ENCODE measurements around the gene LAMA2. TPM values are rescaled to one million over a fixed set of nuclear protein-coding genes. Genes with fewer than 3 reads are reported as not detected.
"Not testable (repeated sequence)": the region's sequence is repeated elsewhere in the genome, so short reads cannot be mapped to it uniquely, and the experiment has no call there.

Gene LAMA2
- total and polyA plus RNA-seq, 7 donors = 0.46 to 131 (median 59.6) TPM

DNA sequence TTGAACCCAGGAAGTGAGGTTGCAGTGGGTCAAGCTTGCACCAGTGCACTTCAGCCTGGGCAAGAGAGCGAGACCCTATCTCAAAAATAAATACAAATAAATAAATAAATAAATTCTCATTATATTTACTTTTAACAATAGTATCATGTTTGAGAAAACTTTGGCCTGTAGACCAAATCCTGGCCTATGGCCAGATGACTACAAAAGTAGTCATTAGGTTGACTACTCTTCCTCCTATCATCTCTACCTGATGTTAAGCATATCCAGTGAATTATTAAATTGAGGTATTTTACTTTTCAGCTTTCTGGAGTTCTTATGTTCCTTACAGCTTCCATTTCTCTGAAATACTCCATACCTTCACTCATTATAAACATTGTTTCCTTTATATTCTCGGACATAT lies 280.6 kb downstream of the LAMA2 start:
- no peak for TF ChIP-seq POLR2AphosphoS5 (IDR thresholded peaks at IDR 0.05)
- TF ChIP-seq POLR2A (IDR thresholded peaks at IDR 0.05) = no peak
- TF ChIP-seq, protein P1, sequence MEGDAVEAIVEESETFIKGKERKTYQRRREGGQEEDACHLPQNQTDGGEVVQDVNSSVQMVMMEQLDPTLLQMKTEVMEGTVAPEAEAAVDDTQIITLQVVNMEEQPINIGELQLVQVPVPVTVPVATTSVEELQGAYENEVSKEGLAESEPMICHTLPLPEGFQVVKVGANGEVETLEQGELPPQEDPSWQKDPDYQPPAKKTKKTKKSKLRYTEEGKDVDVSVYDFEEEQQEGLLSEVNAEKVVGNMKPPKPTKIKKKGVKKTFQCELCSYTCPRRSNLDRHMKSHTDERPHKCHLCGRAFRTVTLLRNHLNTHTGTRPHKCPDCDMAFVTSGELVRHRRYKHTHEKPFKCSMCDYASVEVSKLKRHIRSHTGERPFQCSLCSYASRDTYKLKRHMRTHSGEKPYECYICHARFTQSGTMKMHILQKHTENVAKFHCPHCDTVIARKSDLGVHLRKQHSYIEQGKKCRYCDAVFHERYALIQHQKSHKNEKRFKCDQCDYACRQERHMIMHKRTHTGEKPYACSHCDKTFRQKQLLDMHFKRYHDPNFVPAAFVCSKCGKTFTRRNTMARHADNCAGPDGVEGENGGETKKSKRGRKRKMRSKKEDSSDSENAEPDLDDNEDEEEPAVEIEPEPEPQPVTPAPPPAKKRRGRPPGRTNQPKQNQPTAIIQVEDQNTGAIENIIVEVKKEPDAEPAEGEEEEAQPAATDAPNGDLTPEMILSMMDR (IDR thresholded peaks at IDR 0.05) = no peak
- TF ChIP-seq EP300 (IDR thresholded peaks at IDR 0.05) = no peak
- Histone ChIP-seq H3K9me3 (no peaks in the 10 kb centered on the region), H3K4me3 (no peak overlapping the region), H3K36me3 (no peaks in the 10 kb centered on the region), H3K27me3 (no peaks in the 10 kb centered on the region), H3K27ac (no peak overlapping the region), H3K4me1 (no peaks in the 10 kb centered on the region)
- DNase-seq = no peak
- WGBS, 2 donors = 91 to 94% methylated on average over 2 of the region's 2 CpGs
- intact Hi-C loops (cut with DNase I) = no loop called here

DNA sequence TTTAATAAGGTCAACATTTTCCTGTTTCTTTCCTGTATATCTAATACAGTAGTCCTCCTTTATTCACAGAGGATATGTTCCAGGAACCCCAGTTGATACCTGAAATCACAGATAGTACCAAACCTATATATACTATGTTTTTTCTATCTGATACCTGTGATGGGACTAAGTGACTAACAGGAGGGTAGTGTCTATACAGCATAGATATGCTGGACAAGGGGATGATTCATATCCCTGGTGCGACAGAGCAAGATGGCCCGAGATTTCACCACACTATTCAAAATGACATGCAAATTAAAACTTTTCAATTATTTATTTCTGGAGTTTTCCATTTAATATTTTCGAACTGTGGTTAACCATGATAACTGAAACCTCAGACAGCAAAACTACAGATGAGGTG lies 281.1 kb downstream of the LAMA2 start:
- WGBS, 2 donors = 92 to 95% methylated on average over 3 of the region's 3 CpGs
- DNase-seq = no peak

DNA sequence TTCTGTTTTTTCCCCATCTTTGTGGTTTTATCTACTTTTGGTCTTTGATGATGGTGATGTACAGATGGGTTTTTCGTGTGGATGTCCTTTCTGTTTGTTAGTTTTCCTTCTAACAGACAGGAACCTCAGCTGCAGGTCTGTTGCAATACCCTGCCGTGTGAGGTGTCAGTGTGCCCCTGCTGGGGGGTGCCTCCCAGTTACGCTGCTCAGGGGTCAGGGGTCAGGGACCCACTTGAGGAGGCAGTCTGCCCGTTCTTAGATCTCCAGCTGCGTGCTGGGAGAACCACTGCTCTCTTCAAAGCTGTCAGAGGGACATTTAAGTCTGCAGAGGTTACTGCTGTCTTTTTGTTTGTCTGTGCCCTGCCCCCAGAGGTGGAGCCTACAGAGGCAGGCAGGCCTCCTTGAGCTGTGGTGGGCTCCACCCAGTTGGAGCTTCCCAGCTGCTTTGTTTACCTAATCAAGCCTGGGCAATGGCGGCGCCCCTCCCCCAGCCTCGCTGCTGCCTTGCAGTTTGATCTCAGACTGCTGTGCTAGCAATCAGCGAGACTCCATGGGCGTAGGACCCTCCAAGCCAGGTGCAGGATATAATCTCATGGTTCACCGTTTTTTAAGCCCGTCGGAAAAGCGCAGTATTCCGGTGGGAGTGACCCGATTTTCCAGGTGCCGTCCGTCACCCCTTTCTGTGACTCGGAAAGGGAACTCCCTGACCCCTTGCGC lies 289.5 kb downstream of the LAMA2 start:
- H3K27ac ChIP-seq; H3K9me3 ChIP-seq; intact Hi-C loops (cut with DNase I); H3K4me3 ChIP-seq; H3K27me3 ChIP-seq; H3K4me1 ChIP-seq; H3K36me3 ChIP-seq; DNase-seq: not testable (repeated sequence)
- 28 to 35% methylated on average over 20 of the region's 20 CpGs for WGBS, 2 donors

More for the DNA sequence above, 281.1 kb downstream of the LAMA2 start:
- TF ChIP-seq, protein P1 (IDR thresholded peaks at IDR 0.05) = no peak
- TF ChIP-seq EP300 (IDR thresholded peaks at IDR 0.05) (no peak), POLR2AphosphoS5 (IDR thresholded peaks at IDR 0.05) (no peak), POLR2A (IDR thresholded peaks at IDR 0.05) (no peak)
- H3K4me3 ChIP-seq = no peak overlapping the region
- intact Hi-C loops (cut with DNase I) = no loop called here
- no peaks in the 10 kb centered on the region for H3K36me3 ChIP-seq
- no peaks in the 10 kb centered on the region for H3K4me1 ChIP-seq
- H3K27ac ChIP-seq = no peak overlapping the region
- no peaks in the 10 kb centered on the region for H3K9me3 ChIP-seq
- no peaks in the 10 kb centered on the region for H3K27me3 ChIP-seq

DNA sequence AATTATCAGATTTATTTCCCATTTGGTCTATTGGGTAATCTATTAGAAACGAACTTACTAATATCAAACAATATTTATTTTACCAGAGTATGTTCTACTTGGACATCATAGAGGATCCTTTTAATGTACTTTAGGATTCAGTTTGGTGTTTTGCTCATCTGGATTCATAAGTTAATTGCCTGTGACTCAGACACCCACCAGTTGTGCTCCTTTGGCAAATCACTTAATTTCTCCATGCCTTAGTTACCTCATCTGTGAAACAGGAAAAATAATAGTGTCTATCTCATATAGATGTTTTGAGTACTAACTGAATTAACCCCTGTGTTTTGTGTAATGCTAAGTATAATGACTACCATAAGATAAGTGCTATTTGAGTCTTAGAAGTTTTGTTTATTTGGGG lies 292.1 kb downstream of the LAMA2 start:
- no peaks in the 10 kb centered on the region for H3K4me1 ChIP-seq
- no peak for DNase-seq
- intact Hi-C loops (cut with DNase I) = no loop called here
- H3K27me3 ChIP-seq = no peaks in the 10 kb centered on the region
- H3K4me3 ChIP-seq = no peak overlapping the region
- 64 to 78% methylated on average over 1 of the region's 1 CpG for WGBS, 2 donors
- TF ChIP-seq POLR2A (IDR thresholded peaks at IDR 0.05) (no peak), EP300 (IDR thresholded peaks at IDR 0.05) (no peak), POLR2AphosphoS5 (IDR thresholded peaks at IDR 0.05) (no peak)
- TF ChIP-seq, protein P1 (IDR thresholded peaks at IDR 0.05) = no peak
- no peaks in the 10 kb centered on the region for H3K9me3 ChIP-seq
- H3K36me3 ChIP-seq = no peaks in the 10 kb centered on the region
- no peak overlapping the region for H3K27ac ChIP-seq

DNA sequence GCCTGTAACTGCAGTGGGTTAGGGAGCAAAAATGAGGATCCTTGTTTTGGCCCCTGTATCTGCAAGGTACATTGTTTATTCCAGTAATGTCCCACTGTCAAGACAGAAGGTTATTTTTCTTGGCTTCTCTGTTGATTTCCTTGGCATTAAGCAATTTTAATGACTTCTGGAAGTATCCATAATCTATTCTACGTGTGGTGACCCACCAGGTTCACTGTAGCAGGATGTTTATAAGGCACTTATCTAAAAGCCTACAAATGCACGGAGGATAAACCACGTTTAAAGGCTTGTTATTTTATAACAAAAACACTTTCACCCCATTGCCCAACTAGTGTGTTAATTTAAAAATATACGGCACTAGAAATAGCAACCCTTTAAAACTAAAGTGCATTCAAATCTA lies 294.9 kb downstream of the LAMA2 start:
- Histone ChIP-seq H3K4me3 (no peak overlapping the region), H3K27me3 (no peaks in the 10 kb centered on the region), H3K9me3 (no peaks in the 10 kb centered on the region), H3K27ac (no peak overlapping the region), H3K36me3 (no peaks in the 10 kb centered on the region), H3K4me1 (no peaks in the 10 kb centered on the region)
- DNase-seq = no peak
- intact Hi-C loops (cut with DNase I) = no loop called here
- TF ChIP-seq POLR2A (IDR thresholded peaks at IDR 0.05) (no peak), EP300 (IDR thresholded peaks at IDR 0.05) (no peak), POLR2AphosphoS5 (IDR thresholded peaks at IDR 0.05) (no peak)
- TF ChIP-seq, protein P1 (IDR thresholded peaks at IDR 0.05) = no peak
- 66% methylated on average over 4 of the region's 4 CpGs for WGBS, 2 donors

Measured in sigmoid colon (tissue), 7 donors.